ENCODE measurements around the gene KRTAP5-7. TPM values are rescaled to one million over a fixed set of nuclear protein-coding genes. Genes with fewer than 3 reads are reported as not detected.
"Not testable (repeated sequence)": the region's sequence is repeated elsewhere in the genome, so short reads cannot be mapped to it uniquely, and the experiment has no call there.

Gene KRTAP5-7
- total and polyA plus RNA-seq, 2 donors (not counting 3 experiments of a cell fraction or from before 2014, with no cell fraction given): 0.07 TPM; not detected in 1

- H3K9me1 ChIP-seq (replicated peaks; ENCODE audit: control insufficient read depth, extremely low read depth, insufficient read depth, low read length); BruUV-seq (replicated peaks); DNase-seq (ENCODE audit: low read depth, low spot score); H3K4me2 ChIP-seq (ENCODE audit: insufficient read depth, low read length); dilution Hi-C loops (cut with MboI; ENCODE audit: extremely low pct_ligation_motif_present, low sequenced_read_pairs); H3K9me3 ChIP-seq (replicated peaks; ENCODE audit: control insufficient read depth, insufficient read depth, low read length); H4K20me1 ChIP-seq (replicated peaks; ENCODE audit: control insufficient read depth, extremely low read depth, insufficient read depth, low read length); FAIRE-seq; H2AFZ ChIP-seq (ENCODE audit: low read depth, low read length); H3K9ac ChIP-seq (replicated peaks; ENCODE audit: extremely low read depth, insufficient read depth, low read length); POLR2A ChIA-PET; H3K79me2 ChIP-seq (ENCODE audit: control insufficient read depth, insufficient read depth, low read length); H3K27me3 ChIP-seq (ENCODE audit: control insufficient read depth in 2 of 2, insufficient read depth in 2 of 2, low read length in 2 of 2); intact Hi-C loops (cut with micrococcal nuclease); H3K27ac ChIP-seq (ENCODE audit: insufficient read depth, low read depth, low read length); H3K36me3 ChIP-seq (ENCODE audit: control insufficient read depth in 2 of 2, extremely low read depth in 1 of 2, insufficient read depth in 2 of 2, low read length in 2 of 2); H3K4me1 ChIP-seq (ENCODE audit: control insufficient read depth, extremely low read depth, insufficient read depth, low read length); H3K4me3 ChIP-seq (replicated peaks in 1 of 3; ENCODE audit: insufficient read depth in 1 of 3, low read depth in 1 of 3, low read length in 3 of 3): not testable (repeated sequence)
- CTCF ChIA-PET: interaction anchor here (2.3 kb wide), 1 partner anchor 13 kb away, joined by 7 read pairs; no protein-coding TSS in a partner anchor
These were observed 39.8 kb downstream of the KRTAP5-7 start for GRCh38 chr11:71566626-71567599.

GRCh38 chr11:71567633-71568032 lies 40.6 kb downstream of the KRTAP5-7 start:
- H3K4me2 ChIP-seq (ENCODE audit: insufficient read depth, low read length); H3K36me3 ChIP-seq (ENCODE audit: control insufficient read depth in 2 of 2, extremely low read depth in 1 of 2, insufficient read depth in 2 of 2, low read length in 2 of 2); H3K9me1 ChIP-seq (replicated peaks; ENCODE audit: control insufficient read depth, extremely low read depth, insufficient read depth, low read length); DNase-seq (ENCODE audit: low read depth, low spot score); POLR2A ChIA-PET; H3K9me3 ChIP-seq (replicated peaks; ENCODE audit: control insufficient read depth, insufficient read depth, low read length); H4K20me1 ChIP-seq (replicated peaks; ENCODE audit: control insufficient read depth, extremely low read depth, insufficient read depth, low read length); H3K4me3 ChIP-seq (replicated peaks in 1 of 3; ENCODE audit: insufficient read depth in 1 of 3, low read depth in 1 of 3, low read length in 3 of 3); H3K9ac ChIP-seq (replicated peaks; ENCODE audit: extremely low read depth, insufficient read depth, low read length); H3K27ac ChIP-seq (ENCODE audit: insufficient read depth, low read depth, low read length); H3K4me1 ChIP-seq (ENCODE audit: control insufficient read depth, extremely low read depth, insufficient read depth, low read length); H3K27me3 ChIP-seq (ENCODE audit: control insufficient read depth in 2 of 2, insufficient read depth in 2 of 2, low read length in 2 of 2); dilution Hi-C loops (cut with MboI; ENCODE audit: extremely low pct_ligation_motif_present, low sequenced_read_pairs); FAIRE-seq; intact Hi-C loops (cut with micrococcal nuclease); H2AFZ ChIP-seq (ENCODE audit: low read depth, low read length); BruUV-seq (replicated peaks); H3K79me2 ChIP-seq (ENCODE audit: control insufficient read depth, insufficient read depth, low read length): not testable (repeated sequence)
- CTCF ChIA-PET: interaction anchor here (1.5 kb wide), 1 partner anchor 12 kb away, joined by 6 read pairs; no protein-coding TSS in a partner anchor

Data from endothelial cell of umbilical vein (primary cell).